GM12892 (cell line): Measurements from ENCODE around the gene ZC3H12D.
"Not testable (repeated sequence)": the region's sequence is repeated elsewhere in the genome, so short reads cannot be mapped to it uniquely, and the experiment has no call there.

ENCODE experiments used
- DNase-seq: peaks from one replicate; pipeline ENCODE4 v3.0.0; 2011; ENCODE audit not compliant: insufficient read length
- FAIRE-seq: peaks from 2 replicates; lab custom pipeline; 2011; peaks lifted over from hg19 to GRCh38; lab: Jason Lieb, UNC
- POLR2A ChIP-seq: IDR thresholded peaks from 2 replicates; pipeline ENCODE4 v1.6.1; 2011; ENCODE audit warnings: low read depth, low read length, control low read depth
- POLR2AphosphoS5 ChIP-seq: IDR thresholded peaks from 2 replicates; pipeline ENCODE4 v1.6.1; 2011; ENCODE audit warnings: low read depth, low read length, control low read depth
- TAF1 ChIP-seq: IDR thresholded peaks from 2 replicates; pipeline ENCODE4 v1.6.1; 2011; ENCODE audit warnings: low read depth, mild to moderate bottlenecking, control low read depth, low read length, borderline replicate concordance

Gene ZC3H12D

DNA sequence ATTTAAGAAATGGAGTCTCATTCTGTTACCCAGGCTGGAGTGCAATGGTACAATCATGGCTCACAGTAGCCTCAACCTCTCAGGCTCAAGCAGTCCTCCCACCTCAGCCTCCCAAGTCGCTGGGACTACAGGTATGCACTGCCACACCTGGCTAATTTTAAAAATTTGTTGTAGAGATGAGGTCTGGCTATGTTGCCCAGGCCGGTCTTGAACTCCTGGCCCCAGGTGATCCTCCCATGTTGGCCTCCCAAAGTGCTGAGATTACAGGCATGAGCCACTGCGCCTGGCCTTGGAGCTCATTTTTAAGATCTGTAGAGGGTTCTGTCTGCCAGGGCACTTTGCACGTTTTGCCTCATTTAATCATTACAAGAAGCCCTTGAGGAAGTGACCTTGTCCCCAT is 17.5 kb downstream of the ZC3H12D start:
- FAIRE-seq = no peak
- TF ChIP-seq POLR2AphosphoS5 (no peak), TAF1 (no peak), POLR2A (no peak)

DNA sequence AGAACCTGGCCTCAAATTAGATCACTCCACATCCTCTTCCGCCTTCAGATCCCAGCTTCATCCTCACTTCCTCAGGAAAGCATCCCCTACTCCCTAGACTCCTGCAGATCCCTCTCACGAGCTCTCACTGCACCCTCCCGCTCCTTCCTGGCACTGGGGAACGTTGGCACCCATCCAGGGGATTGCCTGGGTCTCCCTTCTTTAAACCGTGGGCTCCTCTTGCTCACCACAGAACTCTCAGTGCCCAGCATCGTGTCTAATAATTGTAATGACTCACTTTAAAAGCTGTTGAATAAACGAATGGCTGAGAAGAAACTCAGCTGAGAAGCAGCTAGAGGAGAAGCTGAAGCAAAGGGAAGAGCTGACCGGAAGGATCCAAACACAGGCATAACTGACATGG is 20.4 kb downstream of the ZC3H12D start:
- TF ChIP-seq POLR2A = no peak
- TF ChIP-seq TAF1 = no peak
- TF ChIP-seq POLR2AphosphoS5 = no peak
- FAIRE-seq (no peak), DNase-seq (no peak)

More for the DNA sequence above, 17.5 kb downstream of the ZC3H12D start:
- no peak for DNase-seq

DNA sequence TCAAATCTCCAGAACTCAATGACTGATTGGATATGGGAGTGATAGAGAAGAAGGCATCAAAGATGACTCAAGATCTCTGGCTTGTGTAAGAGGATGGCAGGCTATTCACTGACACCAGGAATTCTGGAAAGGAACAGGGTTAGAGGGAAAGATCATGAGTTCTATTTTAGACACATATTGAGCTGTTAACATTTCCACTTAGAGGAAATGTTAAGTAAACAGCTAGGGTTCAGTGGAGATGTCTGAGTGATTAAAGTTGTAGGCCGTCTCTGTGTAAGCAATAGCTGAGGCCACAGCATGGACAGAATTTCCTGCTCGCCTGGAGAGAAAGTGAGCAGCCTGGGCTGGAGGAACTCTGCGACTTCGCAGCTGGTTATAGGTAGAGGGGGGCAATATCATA is 21.0 kb downstream of the ZC3H12D start:
- FAIRE-seq (no peak), DNase-seq (no peak)
- no peak for TF ChIP-seq POLR2A
- TF ChIP-seq POLR2AphosphoS5 = no peak
- no peak for TF ChIP-seq TAF1

DNA sequence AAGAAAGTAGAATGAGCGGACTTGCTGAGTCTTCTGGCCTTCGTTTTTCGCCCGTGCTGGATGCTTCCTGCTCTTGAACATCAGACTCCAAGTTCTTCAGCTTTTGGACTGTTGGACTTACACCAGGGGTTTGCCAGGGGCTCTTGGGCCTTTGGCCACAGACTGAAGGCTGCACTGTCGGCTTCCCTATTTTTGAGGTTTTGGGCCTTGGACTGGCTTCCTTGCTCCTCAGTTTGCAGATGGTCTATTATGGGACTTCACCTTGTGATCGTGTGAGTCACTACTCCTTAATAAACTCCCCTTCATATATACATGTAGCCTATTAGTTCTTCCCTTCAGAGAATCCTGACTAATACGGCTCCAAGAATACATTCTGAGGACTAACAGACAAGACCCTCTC is 22.1 kb downstream of the ZC3H12D start:
- DNase-seq = not testable (repeated sequence)

DNA sequence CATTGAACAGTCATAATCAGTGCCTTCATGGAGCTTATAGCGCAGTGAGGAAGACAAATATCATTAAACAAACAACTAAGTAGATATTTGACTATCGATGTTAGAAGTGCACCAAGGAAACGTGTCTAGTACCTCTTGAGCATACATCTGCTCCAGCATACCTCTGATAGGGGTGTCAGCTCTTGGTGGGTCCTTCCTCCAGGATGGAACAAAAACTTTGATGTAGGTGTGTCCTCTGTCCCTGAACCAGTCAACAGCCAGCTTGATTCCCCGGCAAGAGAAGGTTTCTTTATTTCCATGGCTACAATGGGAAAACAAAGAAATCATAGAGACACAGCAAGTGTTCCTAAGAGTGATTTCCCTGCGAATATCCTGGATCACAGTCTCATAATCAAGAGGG is 23.1 kb downstream of the ZC3H12D start:
- TF ChIP-seq TAF1 (no peak), POLR2AphosphoS5 (no peak)
- FAIRE-seq (no peak), DNase-seq (no peak)

More for the DNA sequence above, 22.1 kb downstream of the ZC3H12D start:
- not testable (repeated sequence) for FAIRE-seq

DNA sequence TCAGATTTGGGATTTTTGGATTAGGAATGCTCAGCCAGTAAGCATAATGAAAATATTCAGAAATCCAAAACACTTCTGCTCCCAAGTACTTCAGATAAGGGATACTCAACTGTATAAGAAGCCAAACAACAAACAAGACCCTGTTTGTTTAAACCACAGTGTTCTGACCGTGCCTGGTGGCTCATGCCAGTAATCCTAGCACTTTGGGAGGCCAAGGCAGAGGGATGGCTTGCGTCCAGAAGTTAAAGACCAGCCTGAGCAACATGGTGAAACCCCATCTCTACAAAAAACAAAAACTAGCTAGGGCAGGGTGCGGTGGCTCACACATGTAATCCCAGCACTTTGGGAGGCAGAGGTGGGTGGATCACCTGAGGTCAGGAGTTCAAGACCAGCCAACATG is 24.6 kb downstream of the ZC3H12D start:
- not testable (repeated sequence) for DNase-seq, FAIRE-seq

DNA sequence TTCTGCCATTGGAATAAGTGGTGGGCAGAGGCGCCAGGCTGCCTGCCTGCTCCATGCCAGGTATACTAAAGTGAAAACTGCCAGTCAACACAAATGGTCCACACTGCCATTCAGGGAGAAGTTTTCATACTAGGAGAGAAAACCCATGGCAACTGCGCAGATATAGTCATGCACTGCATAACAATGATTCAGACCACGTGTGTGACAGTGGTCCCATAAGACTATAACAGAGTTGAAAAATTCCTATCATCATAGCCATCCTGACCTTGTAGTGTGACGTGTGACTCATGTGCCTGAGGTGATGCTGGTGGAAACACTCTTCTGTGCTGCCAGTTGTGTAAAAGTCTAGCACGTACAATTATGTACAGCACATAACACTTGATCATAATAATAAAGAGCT is 25.1 kb downstream of the ZC3H12D start:
- TF ChIP-seq POLR2AphosphoS5 (no peak), POLR2A (no peak), TAF1 (no peak)
- FAIRE-seq = no peak
- DNase-seq = no peak

DNA sequence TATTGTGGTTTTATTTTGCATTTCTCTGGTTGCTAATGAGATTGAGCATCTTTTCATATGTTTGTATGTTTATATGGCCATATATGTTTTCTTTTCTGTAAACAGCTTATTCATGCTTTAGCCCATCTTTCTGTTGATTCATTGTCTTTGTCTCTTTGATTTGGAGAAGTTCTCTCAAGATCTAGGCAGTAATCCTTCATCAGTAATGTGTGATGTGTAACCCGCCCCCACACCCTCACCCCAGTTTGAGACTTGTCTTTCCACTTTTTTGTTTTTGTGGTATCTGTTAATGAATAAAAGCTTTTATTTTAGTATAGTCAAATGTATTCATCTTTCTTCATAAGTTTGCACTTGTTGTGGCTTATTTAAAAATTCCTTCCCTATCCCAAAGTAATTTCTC is 26.0 kb downstream of the ZC3H12D start:
- TF ChIP-seq TAF1 = no peak
- no peak for TF ChIP-seq POLR2AphosphoS5
- no peak for TF ChIP-seq POLR2A
- FAIRE-seq = no peak
- no peak for DNase-seq

DNA sequence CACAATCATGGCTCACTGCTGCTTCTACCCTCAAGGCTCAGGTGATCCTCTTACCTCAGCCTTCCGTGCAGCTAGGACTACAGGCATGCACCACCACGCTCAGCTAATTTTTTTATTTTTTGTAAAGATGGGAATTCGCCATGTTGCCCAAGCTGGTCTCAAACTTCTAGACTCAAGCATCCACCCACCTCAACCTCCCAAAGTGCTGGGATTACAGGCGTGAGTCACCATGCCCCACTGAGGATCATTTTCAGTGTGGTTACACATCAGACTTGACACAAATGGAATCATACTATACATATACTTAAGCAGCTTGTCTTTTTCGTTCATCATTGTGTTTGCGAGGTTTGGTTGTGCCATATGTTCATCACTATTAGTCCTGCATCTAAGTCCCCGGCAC is 26.6 kb downstream of the ZC3H12D start:
- DNase-seq (no peak), FAIRE-seq (no peak)
- no peak for TF ChIP-seq POLR2A
- no peak for TF ChIP-seq POLR2AphosphoS5

DNA sequence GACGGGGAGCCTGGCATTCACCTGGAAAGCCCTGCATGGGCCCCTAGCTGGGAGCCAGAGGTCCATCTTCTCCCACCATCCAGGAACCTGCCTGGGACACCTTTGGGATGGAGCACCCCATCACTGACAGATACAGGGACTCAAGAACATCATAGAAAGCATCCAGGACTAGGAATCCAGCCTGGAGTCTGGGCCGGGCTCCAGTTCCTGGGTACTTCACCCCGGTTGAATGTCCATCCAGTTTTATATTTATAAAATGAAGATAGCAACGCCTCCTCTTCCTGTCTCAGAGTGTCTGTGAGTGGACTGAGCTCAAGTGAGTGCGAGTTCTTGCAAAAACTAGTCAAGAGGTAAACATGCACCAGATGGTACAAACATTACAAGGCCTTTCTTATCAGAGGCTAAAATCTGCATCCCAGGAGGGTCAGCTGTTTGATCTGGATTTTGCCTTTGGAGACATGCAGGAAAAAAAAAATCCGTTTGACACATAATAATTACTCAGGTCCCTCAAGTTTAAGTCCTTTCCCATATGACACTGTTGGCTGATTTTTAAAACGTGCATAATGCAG is 27.4 kb downstream of the ZC3H12D start:
- DNase-seq (no peak), FAIRE-seq (no peak)
- TF ChIP-seq POLR2AphosphoS5 (no peak), POLR2A (no peak), TAF1 (no peak)

DNA sequence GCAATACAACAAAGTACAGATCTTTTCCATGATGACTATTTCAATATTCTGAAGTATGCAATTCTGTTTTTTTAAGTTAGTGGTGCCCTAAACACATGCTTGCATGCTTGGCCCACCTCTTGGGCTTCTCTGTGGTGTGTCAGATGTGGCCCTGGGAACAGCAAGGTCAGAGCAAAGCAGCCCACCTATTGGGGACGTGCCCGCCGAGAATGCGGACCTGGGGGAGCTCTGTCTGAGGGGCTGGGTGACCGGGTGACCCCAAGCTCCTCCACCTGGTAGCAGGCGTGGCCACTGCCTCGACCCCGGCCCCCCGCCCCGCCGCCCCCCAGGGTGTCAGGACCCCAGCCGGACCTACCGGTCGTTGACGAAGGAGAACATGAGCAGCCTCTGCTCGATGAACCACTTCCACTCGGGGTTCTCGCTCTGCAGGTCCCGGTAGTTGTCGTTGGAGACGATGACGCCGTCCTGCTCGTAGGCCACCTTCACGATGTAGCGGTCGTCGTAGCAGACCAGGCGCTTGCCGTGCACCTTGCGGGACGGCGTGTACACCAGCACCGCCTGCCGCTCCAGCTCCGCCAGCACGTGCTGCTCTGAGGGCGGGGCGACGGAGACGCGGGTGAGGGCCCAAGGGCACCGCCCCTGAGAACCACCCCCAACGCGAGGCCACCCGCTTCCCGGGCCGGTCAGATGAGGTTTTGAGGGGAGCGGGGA is 28.3 kb downstream of the ZC3H12D start:
- DNase-seq = no peak
- TF ChIP-seq POLR2AphosphoS5 (no peak), TAF1 (no peak), POLR2A (no peak)
- FAIRE-seq = no peak

DNA sequence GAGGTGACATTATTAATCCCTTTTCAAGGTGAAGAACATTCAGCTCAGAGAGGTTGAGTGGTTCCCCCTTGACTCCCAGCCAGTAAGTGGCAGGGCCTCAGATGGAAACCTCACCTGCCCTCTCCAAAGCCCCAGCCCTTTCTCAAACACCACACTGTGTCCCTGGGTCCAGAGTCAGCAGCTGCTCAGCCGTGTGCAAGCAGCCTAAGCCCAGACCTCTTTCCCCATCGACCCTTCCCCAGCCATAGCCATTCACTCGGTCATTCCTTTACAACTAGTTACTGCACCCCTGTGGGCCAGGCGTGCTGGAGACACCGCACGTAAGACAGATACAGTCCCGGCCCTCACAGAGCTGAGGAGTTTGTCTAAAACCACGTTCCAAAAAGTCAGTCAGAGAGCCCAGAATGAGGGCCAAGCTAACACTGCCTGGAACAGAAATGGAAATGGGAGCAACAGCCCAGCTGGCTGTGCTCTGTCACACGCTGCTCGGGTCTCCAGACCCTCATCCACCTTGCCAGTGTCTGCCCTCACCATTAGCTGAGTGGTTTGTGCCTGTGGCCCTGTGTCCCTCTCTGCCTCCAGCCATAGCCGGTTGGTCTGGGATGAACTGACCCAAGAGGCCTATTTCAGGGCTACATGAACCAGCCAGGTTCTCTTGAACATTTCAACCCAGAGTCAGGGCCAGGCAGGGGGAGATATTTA is 29.6 kb downstream of the ZC3H12D start:
- no peak for FAIRE-seq
- TF ChIP-seq POLR2A = no peak
- no peak for TF ChIP-seq TAF1
- TF ChIP-seq POLR2AphosphoS5 = no peak

DNA sequence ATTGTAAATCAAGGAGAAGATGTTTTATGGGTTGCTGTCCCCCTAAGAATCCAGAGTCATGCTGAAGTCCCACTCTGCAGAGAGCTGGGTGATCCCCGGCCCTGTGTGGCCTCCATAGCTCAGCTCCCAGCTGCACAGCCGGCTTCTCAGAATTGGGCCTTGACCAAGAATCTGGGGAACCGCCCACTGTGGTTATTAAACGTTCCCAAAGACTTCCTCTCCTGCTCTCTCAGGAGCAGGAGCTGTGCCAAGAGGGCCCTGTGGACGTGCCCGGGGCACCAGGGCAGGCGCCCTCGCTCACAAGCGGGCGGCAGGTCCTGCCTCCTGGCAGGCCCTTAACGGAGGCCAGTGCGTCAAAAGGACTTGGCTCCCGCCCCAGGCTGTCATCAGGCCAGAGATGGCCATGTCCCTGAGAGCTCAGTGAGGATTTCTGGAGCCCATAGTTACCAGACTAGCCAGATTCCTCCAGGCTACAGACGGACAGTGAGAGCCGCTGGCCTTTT is 30.4 kb downstream of the ZC3H12D start:
- DNase-seq (no peak), FAIRE-seq (no peak)
- TF ChIP-seq POLR2A (no peak), TAF1 (no peak), POLR2AphosphoS5 (no peak)

More for the DNA sequence above, 29.6 kb downstream of the ZC3H12D start:
- no peak for DNase-seq
